DOHH2 (cell line): ENCODE data around the gene KIF1C.

Experiments used
- H3F3A ChIP-seq: fragments of 200-600 bp; sonication (generic), shearing (Covaris generic); 2 replicates; pipeline ENCODE4 v1.6.0; 2016; ENCODE audit warnings: antibody characterized with exemption, mild to moderate bottlenecking; ENCODE audit not compliant: control insufficient read depth, insufficient read depth
- H3K27ac ChIP-seq: fragments of 200-600 bp; sonication (generic); 2 replicates; pipeline ENCODE4 v1.5.1; 2014; ENCODE audit warnings: low read depth, mild to moderate bottlenecking, low read length, moderate library complexity
- H3K27me3 ChIP-seq: fragments of 200-600 bp; sonication (generic); 2 replicates; pipeline ENCODE4 v1.6.1; 2014; ENCODE audit warnings: mild to moderate bottlenecking, low read length, mixed read lengths; ENCODE audit not compliant: control insufficient read depth
- H3K36me3 ChIP-seq: fragments of 200-600 bp; sonication (generic); 2 replicates; pipeline ENCODE4 v1.6.1; 2014; ENCODE audit warnings: mild to moderate bottlenecking, low read length, moderate library complexity, mixed read lengths; ENCODE audit not compliant: control insufficient read depth
- H3K4me1 ChIP-seq: fragments of 200-600 bp; sonication (generic); 2 replicates; pipeline ENCODE4 v1.6.1; 2014; ENCODE audit warnings: mild to moderate bottlenecking, low read length, mixed read lengths; ENCODE audit not compliant: control insufficient read depth
- H3K4me2 ChIP-seq: fragments of 200-600 bp; sonication (generic); 2 replicates; pipeline ENCODE4 v1.6.0; 2014; ENCODE audit warnings: mild to moderate bottlenecking, low read length, moderate library complexity
- H3K4me3 ChIP-seq: fragments of 200-600 bp; sonication (generic); 2 replicates; pipeline ENCODE4 v1.5.1; 2014; ENCODE audit warnings: mild to moderate bottlenecking, low read length, mixed read lengths
- H3K79me2 ChIP-seq: fragments of 200-600 bp; sonication (generic); 2 replicates; pipeline ENCODE4 v1.6.1; 2014; ENCODE audit warnings: mild to moderate bottlenecking, low read length, mixed read lengths; ENCODE audit not compliant: control insufficient read depth
- H3K9me2 ChIP-seq: fragments of 200-600 bp; sonication (generic); replicated peaks from 2 replicates; pipeline ENCODE4 v1.6.1; 2014; ENCODE audit warnings: mild to moderate bottlenecking, low read length, mixed read lengths; ENCODE audit not compliant: control insufficient read depth
- H3K9me3 ChIP-seq: fragments of 200-600 bp; sonication (generic); 2 replicates; pipeline ENCODE4 v1.6.1; 2014; ENCODE audit warnings: antibody characterized with exemption, low read length, mixed read lengths; ENCODE audit not compliant: control insufficient read depth, insufficient read depth
- H4K20me1 ChIP-seq: fragments of 200-600 bp; sonication (generic); 2 replicates; pipeline ENCODE4 v1.6.0; 2014; ENCODE audit warnings: low read depth, mild to moderate bottlenecking, antibody characterized with exemption, low read length, moderate library complexity; ENCODE audit not compliant: control insufficient read depth, insufficient read depth
- CTCF ChIP-seq: fragments of 200-600 bp; sonication (generic); IDR thresholded peaks from one replicate; pipeline ENCODE4 v1.5.1; 2014; ENCODE audit warnings: antibody characterized with exemption, mild to moderate bottlenecking, low read depth, low read length; ENCODE audit not compliant: poor library complexity, severe bottlenecking
- EZH2phosphoT487 ChIP-seq: fragments of 200-600 bp; sonication (generic); IDR thresholded peaks from 2 replicates; pipeline ENCODE4 v1.6.1; 2017; ENCODE audit warnings: borderline replicate concordance, mild to moderate bottlenecking, antibody characterized with exemption, low read length, moderate library complexity, mixed read lengths

Gene KIF1C

GRCh38 chr17:4965311-4965986 lies 32.3 kb upstream of the KIF1C start:
- Histone ChIP-seq H3K27me3 (no peaks in the 10 kb centered on the region), H3F3A (no peaks in the 10 kb centered on the region; the same call in 1 of the 2 replicates), H3K36me3 (peaks cover 34% of the 10 kb centered on the region), H3K4me1 (peaks cover 19% of the 10 kb centered on the region), H3K79me2 (peaks cover 29% of the 10 kb centered on the region), H3K9me3 (no peaks in the 10 kb centered on the region), H3K4me3 (no peak overlapping the region), H3K27ac (no peak overlapping the region), H4K20me1 (no peaks in the 10 kb centered on the region), H3K9me2 (no peaks in the 10 kb centered on the region), H3K4me2 (peak overlapping the region; percentile 78; the same call in 1 of the 2 replicates)
- TF ChIP-seq EZH2phosphoT487 = no peak
- no peak for TF ChIP-seq CTCF

GRCh38 chr17:4966844-4967538 lies 30.8 kb upstream of the KIF1C start:
- peaks cover 39% of the 10 kb centered on the region for H3K36me3 ChIP-seq
- no peaks in the 10 kb centered on the region for H3K9me2 ChIP-seq
- H3K27me3 ChIP-seq = no peaks in the 10 kb centered on the region
- no peaks in the 10 kb centered on the region for H4K20me1 ChIP-seq
- peak overlapping the region; percentile 77 for H3K27ac ChIP-seq
- no peaks in the 10 kb centered on the region for H3K9me3 ChIP-seq
- peaks cover 29% of the 10 kb centered on the region for H3K79me2 ChIP-seq
- H3K4me2 ChIP-seq = peak overlapping the region; percentile 78
- H3F3A ChIP-seq = no peaks in the 10 kb centered on the region; the same call in 1 of the 2 replicates
- H3K4me1 ChIP-seq = peaks cover 19% of the 10 kb centered on the region
- peak overlapping the region; percentile 86 for H3K4me3 ChIP-seq
- TF ChIP-seq CTCF (no peak), EZH2phosphoT487 (no peak)

- H3K79me2 ChIP-seq = peaks cover 29% of the 10 kb centered on the region
- H3K9me2 ChIP-seq = no peaks in the 10 kb centered on the region
- no peak for TF ChIP-seq EZH2phosphoT487
- TF ChIP-seq CTCF = no peak
- H4K20me1 ChIP-seq = no peaks in the 10 kb centered on the region
- H3K4me2 ChIP-seq = peak within 1 kb of the TSS; percentile 78
- peaks cover 46% of the 10 kb centered on the region for H3K36me3 ChIP-seq
- peak within 1 kb of the TSS; percentile 77 for H3K27ac ChIP-seq
- H3K9me3 ChIP-seq = no peaks in the 10 kb centered on the region
- no peaks in the 10 kb centered on the region for H3K27me3 ChIP-seq
- H3K4me1 ChIP-seq = peaks cover 19% of the 10 kb centered on the region
- no peaks in the 10 kb centered on the region; the same call in 1 of the 2 replicates for H3F3A ChIP-seq
- peak within 1 kb of the TSS; percentile 86 for H3K4me3 ChIP-seq
These were observed 29.9 kb upstream of the KIF1C start, which contains the start of gene SPAG7 for GRCh38 chr17:4967539-4968485. SPAG7 (minus strand) TSS chr17:4967817; CDS start chr17:4967804, 13 bp downstream.
